ENCODE measurements around the gene GALM. TPM values are rescaled to one million over a fixed set of nuclear protein-coding genes. Genes with fewer than 3 reads are reported as not detected.
A peak's percentile ranks its signal among the peaks of the same experiment; 100 is the strongest.

GALM gene
- total RNA-seq, 3 donors from 2014 or later, result 27.0 to 62.7 (median 58.0) TPM

DNA sequence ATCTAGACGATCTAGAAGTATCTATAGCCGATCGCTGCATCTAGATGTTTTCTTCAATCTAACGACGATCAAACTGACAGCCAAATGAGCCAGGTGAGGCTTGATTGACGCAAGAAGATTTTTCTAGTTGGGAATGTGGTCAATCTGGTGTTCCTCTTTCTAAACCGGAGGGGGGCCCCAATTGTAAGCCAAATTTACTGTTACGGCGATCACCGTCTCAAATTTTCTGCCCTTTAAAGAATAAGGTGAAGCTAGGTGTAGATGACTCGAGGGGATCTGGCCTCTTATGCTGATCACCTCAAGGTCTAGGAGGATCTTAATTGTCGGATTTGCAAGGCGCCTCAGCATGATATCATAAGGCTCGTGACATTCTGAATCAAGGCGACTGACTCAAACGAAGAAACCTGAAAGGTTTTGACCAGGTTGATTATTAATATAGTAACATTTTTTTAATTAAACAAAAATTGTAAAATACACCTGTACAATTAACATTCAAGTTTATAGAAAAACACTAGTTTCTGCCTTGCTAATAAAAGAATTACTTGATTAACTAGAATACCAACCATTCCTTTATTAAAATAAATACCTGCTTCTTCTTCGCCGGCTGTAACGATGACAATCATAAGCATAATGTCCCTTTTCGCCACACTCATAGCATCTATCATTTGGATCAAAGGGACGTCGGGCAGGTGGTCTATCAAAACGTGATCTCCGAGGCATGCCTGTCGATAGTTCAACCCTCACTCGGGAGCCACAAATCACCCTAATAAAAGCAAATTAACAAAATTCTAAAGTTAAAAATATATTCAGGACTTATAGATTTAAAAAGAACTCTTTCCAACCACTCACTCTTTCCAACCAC, 83.3 kb downstream of the GALM start:
- peaks cover 17% of the 10 kb centered on the region for H3K4me1 ChIP-seq (ENCODE audit: low read depth)
- no peak for ATAC-seq

DNA sequence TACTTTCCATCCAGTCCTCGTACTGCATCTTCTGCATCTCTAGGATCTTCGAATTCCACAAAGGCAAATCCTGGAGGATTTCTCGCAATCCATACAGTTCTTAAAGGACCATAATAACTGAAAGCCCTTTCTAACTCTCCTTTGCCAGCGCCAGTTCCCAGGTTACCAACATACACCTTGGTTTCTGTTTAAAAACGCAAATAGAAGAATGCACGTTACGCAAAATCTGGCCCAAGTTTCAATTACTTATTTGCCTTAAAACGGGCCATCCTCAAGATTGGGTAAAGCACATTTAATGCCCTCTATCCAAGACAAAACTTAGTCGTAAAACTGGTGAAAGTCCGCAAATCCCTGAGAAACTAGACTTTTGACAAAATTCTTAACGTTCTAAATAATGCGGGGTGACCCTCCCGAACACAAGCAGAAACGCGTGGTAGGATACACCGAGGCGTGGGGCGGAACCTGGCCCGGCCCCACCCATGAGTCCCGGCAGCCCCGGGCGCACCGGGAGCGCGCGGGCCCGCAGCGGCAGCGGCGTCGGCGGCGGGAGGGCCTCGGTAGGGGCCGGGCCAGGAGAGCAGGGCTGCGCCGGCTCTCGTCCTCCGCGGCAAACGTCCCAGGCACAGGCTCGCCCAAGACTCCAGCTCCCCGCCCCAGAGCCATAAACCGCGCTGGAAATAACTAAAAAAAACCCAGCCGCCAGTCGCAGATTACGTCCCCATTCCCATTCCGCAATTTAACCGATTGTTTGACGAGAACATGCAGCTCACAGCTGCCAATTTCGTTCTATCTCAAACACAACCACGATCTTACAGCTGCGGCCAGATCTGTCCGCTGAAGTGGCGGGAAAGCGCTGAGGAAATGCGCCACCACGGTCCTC, 84.3 kb downstream of the GALM start:
- Histone ChIP-seq H3K4me1 (ENCODE audit: low read depth) (peaks cover 13% of the 10 kb centered on the region), H3K4me3 (peak overlapping the region; percentile 89), H3K9me3 (no peaks in the 10 kb centered on the region), H3K36me3 (ENCODE audit: low read depth) (no peaks in the 10 kb centered on the region)
- intact Hi-C loops (cut with DNase I, micrococcal nuclease), result no loop called here
- peak; percentile 75 to 80 (median 78) for DNase-seq
- TF ChIP-seq, protein P1, sequence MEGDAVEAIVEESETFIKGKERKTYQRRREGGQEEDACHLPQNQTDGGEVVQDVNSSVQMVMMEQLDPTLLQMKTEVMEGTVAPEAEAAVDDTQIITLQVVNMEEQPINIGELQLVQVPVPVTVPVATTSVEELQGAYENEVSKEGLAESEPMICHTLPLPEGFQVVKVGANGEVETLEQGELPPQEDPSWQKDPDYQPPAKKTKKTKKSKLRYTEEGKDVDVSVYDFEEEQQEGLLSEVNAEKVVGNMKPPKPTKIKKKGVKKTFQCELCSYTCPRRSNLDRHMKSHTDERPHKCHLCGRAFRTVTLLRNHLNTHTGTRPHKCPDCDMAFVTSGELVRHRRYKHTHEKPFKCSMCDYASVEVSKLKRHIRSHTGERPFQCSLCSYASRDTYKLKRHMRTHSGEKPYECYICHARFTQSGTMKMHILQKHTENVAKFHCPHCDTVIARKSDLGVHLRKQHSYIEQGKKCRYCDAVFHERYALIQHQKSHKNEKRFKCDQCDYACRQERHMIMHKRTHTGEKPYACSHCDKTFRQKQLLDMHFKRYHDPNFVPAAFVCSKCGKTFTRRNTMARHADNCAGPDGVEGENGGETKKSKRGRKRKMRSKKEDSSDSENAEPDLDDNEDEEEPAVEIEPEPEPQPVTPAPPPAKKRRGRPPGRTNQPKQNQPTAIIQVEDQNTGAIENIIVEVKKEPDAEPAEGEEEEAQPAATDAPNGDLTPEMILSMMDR (IDR thresholded peaks at IDR 0.05), result no peak
- ATAC-seq, result peak; percentile 81

More for the DNA sequence above, 83.3 kb downstream of the GALM start:
- Histone ChIP-seq H3K9me3 (no peaks in the 10 kb centered on the region), H3K36me3 (ENCODE audit: low read depth) (no peaks in the 10 kb centered on the region), H3K4me3 (no peak overlapping the region)
- TF ChIP-seq, protein P1 (IDR thresholded peaks at IDR 0.05), result no peak
- no peak for DNase-seq
- intact Hi-C loops (cut with DNase I, micrococcal nuclease), result no loop called here

DNA sequence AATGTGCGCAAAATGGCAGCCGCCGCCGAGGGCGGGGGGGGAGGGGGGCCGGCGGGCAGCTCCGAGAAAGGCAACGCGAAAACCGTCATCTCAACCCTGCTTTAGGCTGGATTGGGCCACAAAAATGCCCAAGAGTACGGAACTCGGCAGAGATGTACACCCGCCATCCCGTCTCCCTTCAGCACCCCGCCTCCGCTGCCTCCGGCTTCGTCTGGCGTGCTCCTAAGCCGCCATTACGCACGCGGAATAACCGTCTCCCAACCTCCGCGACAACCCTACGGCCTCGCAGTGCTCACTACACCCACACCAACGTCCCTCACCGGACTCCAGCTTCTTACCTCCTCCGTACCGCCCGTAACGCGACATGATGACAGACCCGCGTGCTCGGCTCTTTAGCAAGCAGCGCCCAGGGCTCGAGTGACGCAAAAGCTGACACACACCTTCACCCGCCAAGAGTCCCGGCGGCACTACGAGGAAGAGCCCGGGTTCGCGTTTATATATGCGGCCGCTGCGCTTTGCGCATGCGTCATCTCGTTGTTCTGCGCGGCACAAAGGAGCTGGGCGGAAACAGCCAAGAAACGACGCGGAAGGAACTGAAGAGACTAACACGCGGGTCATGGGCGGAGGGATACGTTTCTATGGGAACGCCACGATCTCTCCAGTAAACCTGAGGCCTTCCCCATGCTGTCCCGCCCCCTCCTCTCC, 85.1 kb downstream of the GALM start, which contains the start of gene SRSF7:
SRSF7 (minus strand) TSS at position 471 of the 705 bp plus-strand sequence; CDS start at position 366, 105 bp downstream.
- Histone ChIP-seq H3K36me3 (ENCODE audit: low read depth) (no peaks in the 10 kb centered on the region), H3K4me1 (ENCODE audit: low read depth) (peaks cover 13% of the 10 kb centered on the region), H3K4me3 (peak within 1 kb of the TSS; percentile 89), H3K9me3 (no peaks in the 10 kb centered on the region)
- intact Hi-C loops (cut with DNase I, micrococcal nuclease), result no loop called here
- DNase-seq, result peak; percentile 97 to 98 (median 98)
- TF ChIP-seq, protein P1 (IDR thresholded peaks at IDR 0.05), result no peak
- peak; percentile 90 for ATAC-seq

DNA sequence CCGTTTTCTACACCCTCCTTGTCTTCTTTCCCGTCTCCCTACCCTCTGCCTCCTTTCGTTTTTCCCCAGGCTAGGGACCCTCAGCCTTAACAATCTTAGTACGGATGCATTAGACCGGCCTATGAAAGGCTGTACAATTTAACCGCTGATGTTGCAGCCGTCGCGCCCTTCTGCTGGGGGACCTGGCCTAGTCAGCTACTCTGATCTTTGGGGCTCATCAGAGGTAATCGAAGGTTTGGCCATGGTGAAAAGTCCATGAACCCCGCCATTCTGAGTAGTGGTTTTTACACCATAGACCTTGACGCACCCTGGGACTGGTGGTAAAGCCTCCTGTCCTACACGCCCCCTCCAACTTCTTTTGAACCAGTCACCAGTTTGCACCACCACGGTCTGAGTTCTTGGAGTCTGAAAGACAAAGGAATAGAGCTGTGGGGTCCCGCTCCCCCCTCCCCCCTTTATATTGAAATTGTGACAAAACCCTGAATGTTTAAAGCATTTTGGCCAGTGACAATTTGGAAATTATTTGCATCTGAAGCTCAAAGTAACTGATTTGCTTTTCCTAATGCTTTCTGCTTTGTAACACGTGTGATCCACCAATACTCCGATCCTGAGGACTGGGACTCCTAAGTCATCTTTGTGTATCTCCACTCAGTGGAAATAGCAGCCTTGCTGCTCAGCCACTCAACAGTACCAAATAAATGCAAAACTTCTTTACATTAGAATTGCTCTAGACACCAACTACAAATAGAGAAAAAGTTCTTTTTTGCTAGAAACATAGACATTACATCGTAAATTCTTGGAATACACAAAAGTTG, 85.9 kb downstream of the GALM start:
- DNase-seq (no peak), ATAC-seq (no peak)
- no peaks in the 10 kb centered on the region for H3K9me3 ChIP-seq
- H3K36me3 ChIP-seq (ENCODE audit: low read depth), result no peaks in the 10 kb centered on the region
- peak overlapping the region; percentile 89 for H3K4me3 ChIP-seq
- peaks cover 13% of the 10 kb centered on the region for H3K4me1 ChIP-seq (ENCODE audit: low read depth)
- TF ChIP-seq, protein P1 (IDR thresholded peaks at IDR 0.05), result no peak
- intact Hi-C loops (cut with DNase I, micrococcal nuclease), result no loop called here
